Liver (tissue), 9 donors: ENCODE measurements around the gene ADGRG1. TPM values are rescaled to one million over a fixed set of nuclear protein-coding genes. Genes with fewer than 3 reads are reported as not detected.

Experiments
- DNase-seq: peaks from one replicate; pipeline ENCODE4 v3.0.0-alpha.2; 2017; ENCODE audit warnings: low spot score
- H3K27ac ChIP-seq, 2 donors: one replicate each; pipeline ENCODE4 v1.7.0; 2013; ENCODE audit warnings: inconsistent platforms in 2 of 2, low read length in 2 of 2, control low read depth in 1 of 2, low read depth in 1 of 2, mild to moderate bottlenecking in 1 of 2
- H3K27me3 ChIP-seq, 4 donors: one replicate each; pipeline versions ENCODE4 v1.6.1 to v1.7.0; 2013; ENCODE audit warnings: low read length in 3 of 4, inconsistent platforms in 1 of 4, mild to moderate bottlenecking in 1 of 4, moderate library complexity in 1 of 4; ENCODE audit not compliant: control insufficient read depth in 4 of 4, insufficient read depth in 4 of 4
- H3K36me3 ChIP-seq, 4 donors: one replicate each; pipeline versions ENCODE4 v1.6.1 to v1.7.0; 2013; ENCODE audit warnings: low read length in 3 of 4, mild to moderate bottlenecking in 3 of 4, low read depth in 1 of 4, moderate library complexity in 1 of 4; ENCODE audit not compliant: control insufficient read depth in 4 of 4, insufficient read depth in 3 of 4
- H3K4me1 ChIP-seq, 4 donors: one replicate each; pipeline versions ENCODE4 v1.6.1 to v1.7.0; 2013; ENCODE audit warnings: low read length in 3 of 4, mild to moderate bottlenecking in 3 of 4, moderate library complexity in 1 of 4; ENCODE audit not compliant: control insufficient read depth in 4 of 4, insufficient read depth in 4 of 4
- H3K4me3 ChIP-seq, 3 donors: one replicate each; pipeline versions ENCODE4 v1.6.1 to v1.7.0; 2013; ENCODE audit warnings: low read length in 3 of 3, control low read depth in 1 of 3, low read depth in 1 of 3, mild to moderate bottlenecking in 1 of 3
- H3K9ac ChIP-seq, 2 donors: one replicate each; pipeline ENCODE4 v1.7.0; 2013; ENCODE audit warnings: low read length in 2 of 2, mild to moderate bottlenecking in 2 of 2, moderate library complexity in 2 of 2, control low read depth in 1 of 2, low read depth in 1 of 2
- H3K9me3 ChIP-seq, 4 donors: one replicate each; pipeline versions ENCODE4 v1.6.1 to v1.7.0; 2013; ENCODE audit warnings: low read length in 3 of 4; ENCODE audit not compliant: control insufficient read depth in 4 of 4
- EGR1 ChIP-seq, 2 donors: IDR thresholded peaks; 2 replicates each; pipeline ENCODE4 v1.6.1; 2016 to 2018; ENCODE audit warnings: antibody characterized with exemption in 2 of 2, low read depth in 2 of 2
- FOXA2 ChIP-seq: IDR thresholded peaks from 2 replicates; pipeline ENCODE4 v1.6.1; 2016; ENCODE audit warnings: antibody characterized with exemption
- GABPA ChIP-seq, 2 donors: IDR thresholded peaks in 1 of 2; conservative IDR thresholded peaks in 1 of 2; 2 replicates each; pipeline ENCODE4 v1.6.1; 2016; ENCODE audit warnings: antibody characterized with exemption in 2 of 2, mild to moderate bottlenecking in 1 of 2, moderate library complexity in 1 of 2
- HNF4A ChIP-seq, 2 donors: conservative IDR thresholded peaks; 2 replicates each; pipeline ENCODE4 v1.6.1; 2016; ENCODE audit warnings: antibody characterized with exemption in 2 of 2, mild to moderate bottlenecking in 2 of 2
- RAD21 ChIP-seq, 2 donors: IDR thresholded peaks; 2 replicates each; pipeline ENCODE4 v1.6.1; 2016; ENCODE audit warnings: antibody characterized with exemption in 2 of 2, mild to moderate bottlenecking in 2 of 2
- RXRA ChIP-seq, 2 donors: IDR thresholded peaks; 2 replicates each; pipeline ENCODE4 v1.6.1; 2017 to 2018; ENCODE audit warnings: antibody characterized with exemption in 2 of 2, mild to moderate bottlenecking in 1 of 2
- SP1 ChIP-seq: IDR thresholded peaks from 2 replicates; pipeline ENCODE4 v1.6.1; 2018; ENCODE audit warnings: antibody characterized with exemption, mild to moderate bottlenecking
- YY1 ChIP-seq: IDR thresholded peaks from 2 replicates; pipeline ENCODE4 v1.6.1; 2016; ENCODE audit warnings: antibody characterized with exemption, mild to moderate bottlenecking
- WGBS: extraction: QIAGEN DNeasy Blood & Tissue Kit; methylation state at CpG from one replicate; pipeline ENCODE4 v1.1.7; 2013; 5-methylcytosine and 5-hydroxymethylcytosine counted together
- polyA plus RNA-seq, 2 donors: library from polyadenylated mRNA; stranded (reverse) in 1 of 2; unstranded in 1 of 2; fragments of 200-250 nt in 1 of 2; fragments of >200 nt in 1 of 2; fragmentation: Nextera tagmentation in 1 of 2; extraction: Ambion mirVana in 1 of 2; gene quantifications; one replicate each; pipeline versions ENCODE4 v1.2.1 to v1.2.3, GENCODE V29; 2013 to 2015
- total RNA-seq, 2 donors: library from RNA; depleted of rRNA; stranded (reverse); fragments of >200 nt; gene quantifications; one replicate each; pipeline ENCODE4 v1.2.3, GENCODE V29; 2014
- TF ChIP-seq, protein P1 (sequence below): fragments of 150-350 bp; IDR thresholded peaks from 2 replicates; pipeline ENCODE4 v1.5.1; 2017; ENCODE audit warnings: improper control_type of control experiment, low read depth, low read length; ENCODE audit not compliant: missing input control
- TF ChIP-seq, protein P2 (sequence below): IDR thresholded peaks from 2 replicates; pipeline ENCODE4 v1.6.1; 2016; ENCODE audit warnings: antibody characterized with exemption
- TF ChIP-seq, protein P3 (sequence below): IDR thresholded peaks from 2 replicates; pipeline ENCODE4 v1.6.1; 2016; ENCODE audit warnings: antibody characterized with exemption
- TF ChIP-seq, protein P4 (sequence below): IDR thresholded peaks from 2 replicates; pipeline ENCODE4 v1.6.1; 2016; ENCODE audit warnings: antibody characterized with exemption
- donor health status: healthy.
- donor health status: healthy.
- donor health status: healthy.
- donor health status: healthy.
- donor health status: healthy.

The ADGRG1 gene
- total and polyA plus RNA-seq, 4 donors = 1.7 to 3.3 (median 2.0) TPM

DNA sequence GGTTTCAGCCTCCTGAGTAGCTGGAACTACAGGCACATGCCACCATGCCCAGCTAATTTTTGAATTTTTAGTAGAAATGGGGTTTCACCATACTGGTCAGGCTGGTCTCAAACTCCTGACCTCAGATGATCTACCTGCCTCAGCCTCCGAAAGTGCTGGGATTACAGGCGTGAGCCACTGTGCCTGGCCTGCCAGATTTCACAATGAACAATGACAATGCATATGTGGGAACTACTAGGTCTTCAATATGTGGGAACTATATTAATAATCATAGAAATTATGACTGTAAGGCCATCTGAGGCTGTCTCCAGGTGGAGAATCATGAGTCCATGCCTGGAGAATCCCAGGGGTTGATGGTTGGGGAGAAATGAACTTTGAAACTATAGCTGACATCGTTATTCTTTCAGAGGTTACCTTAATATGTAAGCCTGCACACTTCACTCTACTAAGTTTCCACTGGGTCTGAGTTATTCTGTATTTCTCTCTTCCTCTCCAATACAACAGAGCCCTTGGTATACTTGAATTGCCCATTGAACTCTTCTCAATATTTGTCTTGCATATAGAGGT lies 59.0 kb downstream of the ADGRG1 start:
- no peaks in the 10 kb centered on the region for H3K36me3 ChIP-seq
- H3K27me3 ChIP-seq = no peaks in the 10 kb centered on the region
- 73% methylated on average over 3 of the region's 3 CpGs for WGBS
- H3K4me1 ChIP-seq = peaks cover 0 to 20% (median 12%) of the 10 kb centered on the region in 4 donors
- TF ChIP-seq YY1 (no peak), HNF4A (conservative IDR thresholded peaks at IDR 0.05) (peak; percentile 23 to 28)
- DNase-seq = no peak
- H3K4me3 ChIP-seq = no peak overlapping the region
- no peaks in the 10 kb centered on the region for H3K9me3 ChIP-seq
- no peak overlapping the region for H3K9ac ChIP-seq
- no peak overlapping the region for H3K27ac ChIP-seq

DNA sequence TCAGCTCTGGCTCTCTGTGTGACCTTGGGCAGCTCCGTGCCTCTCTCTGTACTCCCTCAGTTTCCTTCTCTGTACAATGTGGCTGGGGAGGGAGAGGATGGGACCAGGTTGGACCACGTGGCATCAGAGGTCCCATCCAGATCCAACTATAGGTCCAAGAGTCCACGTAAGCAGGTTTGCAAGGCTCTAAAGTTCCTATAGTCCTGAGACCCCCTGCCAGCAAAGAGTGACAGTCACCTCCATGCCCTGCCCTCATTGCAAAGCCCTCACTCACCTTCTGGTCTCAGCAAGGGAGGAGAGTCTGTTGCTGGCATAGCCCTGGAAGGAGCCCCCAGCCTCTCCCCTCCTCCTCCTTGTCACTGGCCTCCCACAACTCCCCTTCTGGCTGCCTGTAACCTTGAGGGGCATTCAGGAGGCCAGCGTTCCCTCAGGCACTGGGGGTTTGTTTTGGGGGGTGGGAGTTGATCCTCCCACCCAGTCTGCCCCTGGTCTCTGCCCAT lies 60.1 kb downstream of the ADGRG1 start:
- Histone ChIP-seq H3K27me3 (no peaks in the 10 kb centered on the region), H3K27ac (no peak overlapping the region), H3K4me3 (no peak overlapping the region), H3K36me3 (no peaks in the 10 kb centered on the region), H3K9ac (no peak overlapping the region), H3K4me1 (peaks cover 0 to 22% (median 13%) of the 10 kb centered on the region in 4 donors), H3K9me3 (no peaks in the 10 kb centered on the region)
- no peak for DNase-seq
- TF ChIP-seq EGR1 (IDR thresholded peaks at IDR 0.05; ENCODE audit: low read depth in 2 of 2) = no peak
- no peak for TF ChIP-seq GABPA (IDR thresholded peaks at IDR 0.05 in 1 of 2, conservative IDR thresholded peaks at IDR 0.05 in 1 of 2)
- TF ChIP-seq, protein P1, sequence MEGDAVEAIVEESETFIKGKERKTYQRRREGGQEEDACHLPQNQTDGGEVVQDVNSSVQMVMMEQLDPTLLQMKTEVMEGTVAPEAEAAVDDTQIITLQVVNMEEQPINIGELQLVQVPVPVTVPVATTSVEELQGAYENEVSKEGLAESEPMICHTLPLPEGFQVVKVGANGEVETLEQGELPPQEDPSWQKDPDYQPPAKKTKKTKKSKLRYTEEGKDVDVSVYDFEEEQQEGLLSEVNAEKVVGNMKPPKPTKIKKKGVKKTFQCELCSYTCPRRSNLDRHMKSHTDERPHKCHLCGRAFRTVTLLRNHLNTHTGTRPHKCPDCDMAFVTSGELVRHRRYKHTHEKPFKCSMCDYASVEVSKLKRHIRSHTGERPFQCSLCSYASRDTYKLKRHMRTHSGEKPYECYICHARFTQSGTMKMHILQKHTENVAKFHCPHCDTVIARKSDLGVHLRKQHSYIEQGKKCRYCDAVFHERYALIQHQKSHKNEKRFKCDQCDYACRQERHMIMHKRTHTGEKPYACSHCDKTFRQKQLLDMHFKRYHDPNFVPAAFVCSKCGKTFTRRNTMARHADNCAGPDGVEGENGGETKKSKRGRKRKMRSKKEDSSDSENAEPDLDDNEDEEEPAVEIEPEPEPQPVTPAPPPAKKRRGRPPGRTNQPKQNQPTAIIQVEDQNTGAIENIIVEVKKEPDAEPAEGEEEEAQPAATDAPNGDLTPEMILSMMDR = no peak
- TF ChIP-seq YY1 = no peak
- TF ChIP-seq, protein P2, sequence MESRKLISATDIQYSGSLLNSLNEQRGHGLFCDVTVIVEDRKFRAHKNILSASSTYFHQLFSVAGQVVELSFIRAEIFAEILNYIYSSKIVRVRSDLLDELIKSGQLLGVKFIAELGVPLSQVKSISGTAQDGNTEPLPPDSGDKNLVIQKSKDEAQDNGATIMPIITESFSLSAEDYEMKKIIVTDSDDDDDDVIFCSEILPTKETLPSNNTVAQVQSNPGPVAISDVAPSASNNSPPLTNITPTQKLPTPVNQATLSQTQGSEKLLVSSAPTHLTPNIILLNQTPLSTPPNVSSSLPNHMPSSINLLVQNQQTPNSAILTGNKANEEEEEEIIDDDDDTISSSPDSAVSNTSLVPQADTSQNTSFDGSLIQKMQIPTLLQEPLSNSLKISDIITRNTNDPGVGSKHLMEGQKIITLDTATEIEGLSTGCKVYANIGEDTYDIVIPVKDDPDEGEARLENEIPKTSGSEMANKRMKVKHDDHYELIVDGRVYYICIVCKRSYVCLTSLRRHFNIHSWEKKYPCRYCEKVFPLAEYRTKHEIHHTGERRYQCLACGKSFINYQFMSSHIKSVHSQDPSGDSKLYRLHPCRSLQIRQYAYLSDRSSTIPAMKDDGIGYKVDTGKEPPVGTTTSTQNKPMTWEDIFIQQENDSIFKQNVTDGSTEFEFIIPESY = no peak
- TF ChIP-seq FOXA2 = no peak
- TF ChIP-seq, protein P3, sequence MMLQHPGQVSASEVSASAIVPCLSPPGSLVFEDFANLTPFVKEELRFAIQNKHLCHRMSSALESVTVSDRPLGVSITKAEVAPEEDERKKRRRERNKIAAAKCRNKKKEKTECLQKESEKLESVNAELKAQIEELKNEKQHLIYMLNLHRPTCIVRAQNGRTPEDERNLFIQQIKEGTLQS = no peak
- 74% methylated on average over 4 of the region's 4 CpGs for WGBS

DNA sequence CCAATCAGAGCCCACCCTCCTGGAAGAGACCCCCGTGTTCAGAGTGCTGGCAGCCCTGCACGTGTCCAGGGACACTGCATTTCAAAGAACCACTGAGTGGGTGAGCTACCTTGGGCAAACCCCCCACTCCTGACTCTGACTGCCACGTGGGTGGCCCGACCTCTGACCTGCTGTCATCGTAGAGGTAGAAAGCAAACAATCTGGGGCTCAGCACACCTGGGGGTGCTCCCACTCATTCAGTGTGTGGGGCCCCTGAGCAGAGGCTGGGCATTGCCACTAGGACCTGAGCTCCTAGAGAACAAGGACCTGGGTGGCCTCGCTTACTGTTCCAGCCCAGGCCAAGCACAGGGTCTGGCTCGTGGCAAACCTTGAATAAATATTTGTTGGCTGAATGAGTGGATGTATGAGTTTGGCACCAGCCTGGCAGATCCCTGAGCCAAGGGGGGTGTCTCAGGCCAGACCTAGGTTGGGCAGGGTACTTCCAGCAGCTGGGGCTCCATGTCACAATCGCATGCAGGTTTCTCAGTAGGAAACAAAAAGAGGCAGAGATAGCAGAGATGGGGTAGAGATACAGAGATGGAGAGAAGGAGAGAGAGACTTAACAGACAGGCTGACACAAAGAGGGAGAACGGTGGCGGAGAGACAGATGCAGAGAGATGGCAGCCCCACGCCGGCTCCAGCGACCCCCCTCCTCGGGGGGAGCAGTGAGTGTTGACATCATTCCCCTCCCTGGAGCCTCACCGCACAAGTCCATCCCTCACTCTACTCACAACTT lies 60.7 kb downstream of the ADGRG1 start:
- Histone ChIP-seq H3K27me3 (no peaks in the 10 kb centered on the region), H3K4me1 (peaks cover 0 to 28% (median 16%) of the 10 kb centered on the region in 4 donors), H3K9ac (no peak overlapping the region), H3K4me3 (no peak overlapping the region), H3K36me3 (no peaks in the 10 kb centered on the region), H3K9me3 (no peaks in the 10 kb centered on the region), H3K27ac (no peak overlapping the region)
- peak; percentile 38 for TF ChIP-seq SP1
- TF ChIP-seq, protein P4, sequence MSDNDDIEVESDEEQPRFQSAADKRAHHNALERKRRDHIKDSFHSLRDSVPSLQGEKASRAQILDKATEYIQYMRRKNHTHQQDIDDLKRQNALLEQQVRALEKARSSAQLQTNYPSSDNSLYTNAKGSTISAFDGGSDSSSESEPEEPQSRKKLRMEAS = no peak
- peak in 1 of 2 donors; percentile 12 for TF ChIP-seq RAD21 (IDR thresholded peaks at IDR 0.05)
- peak in 1 of 2 donors; percentile 67 for TF ChIP-seq RXRA (IDR thresholded peaks at IDR 0.05)
- TF ChIP-seq YY1 = peak; percentile 13
- TF ChIP-seq, protein P1 = no peak
- TF ChIP-seq, protein P3 = no peak
- TF ChIP-seq HNF4A (conservative IDR thresholded peaks at IDR 0.05) = peak; percentile 23 to 48
- 28% methylated on average over 15 of the region's 15 CpGs for WGBS
- no peak for DNase-seq
